GM12864 (cell line): Measurements from ENCODE around the gene RNF166.

Experiments used
- DNase-seq: peaks from one replicate; pipeline ENCODE4 v3.0.0-alpha.2; 2011; ENCODE audit warnings: low read depth
- H3K4me3 ChIP-seq: 2 replicates; pipeline ENCODE4 v1.5.1; 2011; ENCODE audit warnings: mild to moderate bottlenecking, low read depth, low read length, control low read depth
- TF ChIP-seq, protein P1 (sequence below): IDR thresholded peaks from 2 replicates; pipeline ENCODE4 v1.5.1; 2011; ENCODE audit warnings: low read depth, mild to moderate bottlenecking, moderate library complexity, low read length, control low read depth, inconsistent platforms; ENCODE audit errors: missing control alignments

Gene RNF166

DNA sequence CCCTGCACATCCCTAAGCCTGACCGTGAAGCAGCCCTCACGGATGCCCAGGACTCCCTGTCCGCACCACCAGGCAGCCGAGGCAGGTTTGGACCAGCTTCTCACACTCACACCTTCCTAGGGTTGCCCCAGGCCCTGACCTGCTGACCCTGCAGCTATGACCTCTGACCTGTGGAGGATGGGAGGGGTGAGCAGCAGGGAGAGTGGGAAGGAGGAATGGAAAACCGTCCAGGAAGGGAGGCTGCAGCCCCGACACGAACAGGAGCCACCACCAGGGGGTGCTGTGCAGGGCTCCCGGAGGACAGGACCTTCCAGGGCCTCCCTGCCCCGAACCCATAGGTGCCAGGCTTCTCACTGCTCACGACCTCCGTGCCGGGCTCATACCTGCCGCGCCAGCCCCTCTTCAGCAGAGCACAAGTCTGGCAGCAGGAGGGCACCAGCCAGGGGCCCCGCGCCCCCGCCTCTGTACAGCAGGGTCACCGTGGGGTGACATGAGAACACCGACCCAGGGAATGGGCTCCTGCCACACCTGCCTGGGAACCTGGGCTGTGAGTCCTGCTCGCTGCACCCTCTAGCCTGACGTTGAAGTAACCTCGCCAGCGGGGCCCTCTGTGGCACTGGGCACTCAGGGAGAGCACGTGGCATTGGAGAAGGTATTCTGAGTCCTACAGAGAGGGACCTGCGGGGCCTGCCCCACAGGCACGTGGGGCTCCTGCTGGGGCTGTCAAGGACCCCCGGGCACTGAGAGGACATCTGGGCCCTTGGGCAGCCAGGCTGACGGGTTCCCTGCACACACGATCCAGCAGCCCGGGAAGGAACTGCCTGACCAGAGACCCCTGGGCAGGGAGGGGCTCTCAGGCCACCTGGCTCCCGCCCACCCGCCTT is 37.7 kb upstream of the RNF166 start:
- no peak overlapping the region for H3K4me3 ChIP-seq
- DNase-seq, result peak; percentile 15
- TF ChIP-seq, protein P1, sequence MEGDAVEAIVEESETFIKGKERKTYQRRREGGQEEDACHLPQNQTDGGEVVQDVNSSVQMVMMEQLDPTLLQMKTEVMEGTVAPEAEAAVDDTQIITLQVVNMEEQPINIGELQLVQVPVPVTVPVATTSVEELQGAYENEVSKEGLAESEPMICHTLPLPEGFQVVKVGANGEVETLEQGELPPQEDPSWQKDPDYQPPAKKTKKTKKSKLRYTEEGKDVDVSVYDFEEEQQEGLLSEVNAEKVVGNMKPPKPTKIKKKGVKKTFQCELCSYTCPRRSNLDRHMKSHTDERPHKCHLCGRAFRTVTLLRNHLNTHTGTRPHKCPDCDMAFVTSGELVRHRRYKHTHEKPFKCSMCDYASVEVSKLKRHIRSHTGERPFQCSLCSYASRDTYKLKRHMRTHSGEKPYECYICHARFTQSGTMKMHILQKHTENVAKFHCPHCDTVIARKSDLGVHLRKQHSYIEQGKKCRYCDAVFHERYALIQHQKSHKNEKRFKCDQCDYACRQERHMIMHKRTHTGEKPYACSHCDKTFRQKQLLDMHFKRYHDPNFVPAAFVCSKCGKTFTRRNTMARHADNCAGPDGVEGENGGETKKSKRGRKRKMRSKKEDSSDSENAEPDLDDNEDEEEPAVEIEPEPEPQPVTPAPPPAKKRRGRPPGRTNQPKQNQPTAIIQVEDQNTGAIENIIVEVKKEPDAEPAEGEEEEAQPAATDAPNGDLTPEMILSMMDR, result peak; percentile 90

- DNase-seq, result no peak
- TF ChIP-seq, protein P1, result no peak
- no peak overlapping the region for H3K4me3 ChIP-seq
These were observed 36.8 kb upstream of the RNF166 start for GRCh38 chr16:88742896-88743605.

GRCh38 chr16:88741368-88741767 is 35.2 kb upstream of the RNF166 start:
- TF ChIP-seq, protein P1, result no peak
- H3K4me3 ChIP-seq, result no peak overlapping the region
- DNase-seq, result no peak

DNA sequence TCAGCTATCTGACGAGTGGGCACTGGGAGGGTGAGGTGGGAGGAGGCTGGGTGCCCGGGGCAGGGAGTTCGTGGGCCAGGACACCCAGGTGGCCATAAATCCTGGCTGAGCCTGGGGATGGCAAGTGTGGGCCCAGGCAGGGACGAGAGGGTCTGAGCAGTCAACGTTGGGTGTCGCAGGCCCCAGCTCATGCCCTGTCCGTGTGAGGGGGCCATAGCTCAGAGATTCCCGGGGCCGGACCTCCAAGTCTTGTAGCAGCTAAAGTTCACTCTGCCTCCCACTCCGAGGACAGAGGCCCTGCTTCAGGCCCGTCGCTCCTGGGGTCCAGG is 34.5 kb upstream of the RNF166 start:
- no peak for DNase-seq
- TF ChIP-seq, protein P1, result no peak
- H3K4me3 ChIP-seq, result no peak overlapping the region

DNA sequence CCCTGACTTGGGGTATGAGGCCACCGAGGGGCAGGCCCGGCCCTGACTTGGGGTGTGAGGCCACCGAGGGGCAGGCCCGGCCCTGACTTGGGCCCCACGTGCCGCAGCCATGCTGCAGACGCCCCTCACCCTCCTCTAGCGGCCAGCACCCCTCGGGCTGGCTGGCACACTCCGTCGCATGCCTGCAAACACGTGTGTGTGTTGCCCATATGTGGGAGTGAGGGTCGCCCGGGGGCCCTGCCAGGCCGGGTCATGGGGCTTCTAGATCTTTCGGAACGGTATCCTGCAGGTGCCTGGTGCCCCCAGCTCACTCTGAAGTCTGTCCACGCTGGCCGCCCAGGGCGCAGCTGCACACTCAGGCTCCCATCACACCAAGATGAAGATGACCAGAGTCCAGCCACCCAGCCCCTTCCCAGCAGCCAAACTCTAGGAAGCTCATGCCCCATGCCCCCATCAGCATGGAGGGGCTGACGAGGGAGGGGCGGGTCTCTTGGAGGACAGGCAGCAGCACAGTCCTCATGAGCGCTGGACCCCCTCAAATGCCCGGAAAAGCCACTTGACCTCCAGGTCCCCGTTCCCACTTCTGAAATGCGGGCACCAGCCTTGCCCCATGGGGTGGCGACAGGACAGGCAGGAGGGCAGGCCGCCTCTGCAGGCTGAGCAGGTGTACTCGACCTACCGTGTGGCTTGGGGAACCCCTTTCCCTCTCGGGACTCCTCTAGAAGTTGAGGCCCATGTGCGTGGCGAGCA is 33.9 kb upstream of the RNF166 start:
- no peak overlapping the region for H3K4me3 ChIP-seq
- TF ChIP-seq, protein P1, result no peak

DNA sequence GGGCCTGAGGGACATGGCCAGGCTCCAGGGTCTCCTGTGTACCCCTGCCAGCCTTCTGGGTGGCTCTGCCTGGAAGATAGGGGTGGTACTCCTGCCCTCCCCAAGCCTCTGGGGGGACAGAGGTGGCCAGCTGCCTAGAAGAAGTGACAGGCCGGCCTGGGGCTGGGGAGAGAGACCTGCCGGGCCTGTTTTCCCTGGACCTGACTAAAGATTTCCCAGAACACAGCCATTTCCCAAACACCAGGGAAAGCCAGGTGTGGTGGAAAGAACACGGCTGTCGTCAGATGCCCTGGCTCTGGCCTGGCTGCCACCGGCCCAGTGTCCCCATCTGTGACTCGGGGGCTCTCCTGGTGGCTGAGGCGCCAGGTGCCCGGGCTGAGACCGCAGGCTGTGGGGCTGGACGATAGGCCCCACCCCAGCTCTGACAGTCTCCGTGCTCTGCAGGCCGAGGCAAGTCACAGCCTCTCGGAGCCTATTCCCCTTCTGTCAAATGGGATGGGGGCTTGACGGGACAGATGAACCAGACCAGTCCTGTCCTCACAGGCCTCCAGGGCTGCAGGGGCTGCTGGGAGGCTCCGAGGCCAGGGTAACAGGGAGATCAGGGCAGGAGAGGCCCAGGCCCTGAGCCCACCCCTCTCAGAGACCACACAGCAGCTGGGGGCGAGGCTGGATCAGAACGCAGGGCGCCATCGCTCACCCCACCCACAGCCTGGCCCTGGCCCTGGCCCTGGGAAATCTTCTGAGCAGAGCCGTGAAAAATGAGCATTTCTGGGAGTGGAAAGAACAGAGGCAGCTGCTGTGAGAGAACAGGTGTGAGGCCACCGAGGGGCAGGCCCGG is 33.1 kb upstream of the RNF166 start:
- H3K4me3 ChIP-seq, result no peak overlapping the region
- TF ChIP-seq, protein P1, result no peak
- DNase-seq, result no peak

More for the DNA sequence above, 33.9 kb upstream of the RNF166 start:
- no peak for DNase-seq
